ENCODE data around the gene NCOA5. TPM values are rescaled to one million over a fixed set of nuclear protein-coding genes. Genes with fewer than 3 reads are reported as not detected.

NCOA5 gene
- total and polyA plus RNA-seq, 3 donors from 2014 or later, result 55.6 to 66.2 (median 64.0) TPM

DNA sequence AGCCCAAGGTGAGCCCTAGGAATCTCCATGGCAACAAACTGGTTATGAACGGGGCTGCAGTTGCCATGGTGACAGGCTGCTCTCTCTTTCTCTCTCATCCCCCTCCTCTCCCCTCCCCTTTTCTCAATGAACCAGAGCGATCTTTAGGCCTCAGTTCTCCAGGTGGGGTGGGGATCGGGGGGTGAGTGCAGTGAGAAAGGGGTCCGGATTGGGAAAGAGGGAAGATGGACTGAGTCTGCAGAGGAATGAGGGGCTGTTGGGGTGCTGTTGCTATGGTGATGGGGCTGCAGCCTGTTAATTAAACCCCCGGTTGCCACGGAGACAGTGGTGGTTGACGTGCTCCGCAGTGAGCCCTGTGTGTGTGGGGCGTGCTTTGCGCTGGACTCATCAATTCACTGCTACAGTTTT is 64.4 kb downstream of the NCOA5 start:
- intact Hi-C loops (cut with DNase I; ENCODE audit: low total_unique reads), result no loop called here
- DNase-seq, result no peak
- WGBS, 2 donors, result 63 to 75% methylated on average over 10 of the region's 10 CpGs

DNA sequence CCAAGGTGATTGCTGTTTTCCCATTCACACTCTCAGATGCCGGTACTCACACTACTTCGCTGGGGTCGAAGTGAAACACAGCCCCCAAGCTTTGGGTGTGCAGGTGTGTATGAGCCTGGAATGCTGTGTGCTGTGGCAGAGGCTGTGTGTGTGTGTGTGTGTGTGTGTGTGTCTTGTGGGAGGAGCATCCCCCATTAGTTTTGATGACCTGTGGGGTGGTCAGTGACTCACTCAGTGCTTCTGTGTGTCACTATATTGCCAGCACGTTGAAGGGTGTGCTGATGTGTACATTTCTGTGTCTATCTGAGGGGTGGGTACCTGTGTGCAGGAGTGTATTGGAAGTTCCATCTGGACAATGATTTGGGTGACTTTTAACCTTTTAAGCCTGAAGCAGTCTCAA is 65.8 kb downstream of the NCOA5 start:
- no peak for DNase-seq
- no peak overlapping the region for H3K4me3 ChIP-seq
- intact Hi-C loops (cut with DNase I; ENCODE audit: low total_unique reads), result no loop called here
- no peaks in the 10 kb centered on the region for H3K36me3 ChIP-seq (ENCODE audit: low read depth, missing control alignments)
- no peak for TF ChIP-seq POLR2A (IDR thresholded peaks at IDR 0.05)
- TF ChIP-seq, protein P1, sequence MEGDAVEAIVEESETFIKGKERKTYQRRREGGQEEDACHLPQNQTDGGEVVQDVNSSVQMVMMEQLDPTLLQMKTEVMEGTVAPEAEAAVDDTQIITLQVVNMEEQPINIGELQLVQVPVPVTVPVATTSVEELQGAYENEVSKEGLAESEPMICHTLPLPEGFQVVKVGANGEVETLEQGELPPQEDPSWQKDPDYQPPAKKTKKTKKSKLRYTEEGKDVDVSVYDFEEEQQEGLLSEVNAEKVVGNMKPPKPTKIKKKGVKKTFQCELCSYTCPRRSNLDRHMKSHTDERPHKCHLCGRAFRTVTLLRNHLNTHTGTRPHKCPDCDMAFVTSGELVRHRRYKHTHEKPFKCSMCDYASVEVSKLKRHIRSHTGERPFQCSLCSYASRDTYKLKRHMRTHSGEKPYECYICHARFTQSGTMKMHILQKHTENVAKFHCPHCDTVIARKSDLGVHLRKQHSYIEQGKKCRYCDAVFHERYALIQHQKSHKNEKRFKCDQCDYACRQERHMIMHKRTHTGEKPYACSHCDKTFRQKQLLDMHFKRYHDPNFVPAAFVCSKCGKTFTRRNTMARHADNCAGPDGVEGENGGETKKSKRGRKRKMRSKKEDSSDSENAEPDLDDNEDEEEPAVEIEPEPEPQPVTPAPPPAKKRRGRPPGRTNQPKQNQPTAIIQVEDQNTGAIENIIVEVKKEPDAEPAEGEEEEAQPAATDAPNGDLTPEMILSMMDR (IDR thresholded peaks at IDR 0.05), result no peak
- WGBS, 2 donors, result 65 to 71% methylated on average over 4 of the region's 4 CpGs
- no peaks in the 10 kb centered on the region for H3K27me3 ChIP-seq
- no peaks in the 10 kb centered on the region for H3K4me1 ChIP-seq
- no peaks in the 10 kb centered on the region for H3K9me3 ChIP-seq
- H3K27ac ChIP-seq, result no peak overlapping the region

More for the DNA sequence above, 64.4 kb downstream of the NCOA5 start:
- Histone ChIP-seq H3K27ac (no peak overlapping the region), H3K27me3 (no peaks in the 10 kb centered on the region), H3K9me3 (no peaks in the 10 kb centered on the region), H3K36me3 (ENCODE audit: low read depth, missing control alignments) (no peaks in the 10 kb centered on the region), H3K4me3 (no peak overlapping the region), H3K4me1 (no peaks in the 10 kb centered on the region)
- TF ChIP-seq, protein P1 (IDR thresholded peaks at IDR 0.05), result no peak
- no peak for TF ChIP-seq POLR2A (IDR thresholded peaks at IDR 0.05)

DNA sequence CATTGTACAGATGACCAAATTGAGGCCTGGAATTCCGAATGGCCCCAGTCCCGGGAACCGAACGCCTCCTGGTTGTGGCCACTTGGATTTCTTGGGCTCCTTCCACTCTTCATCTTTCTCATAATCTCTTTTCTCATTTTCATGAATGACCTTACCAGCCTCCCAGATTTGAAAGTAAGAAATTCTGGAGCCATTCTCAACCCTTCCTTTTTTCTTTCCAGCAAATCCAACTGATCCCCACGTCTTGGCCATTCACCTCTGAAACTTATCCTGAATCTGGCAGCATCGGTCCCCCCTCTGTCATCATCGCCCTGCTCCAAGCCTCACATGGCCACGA is 66.6 kb downstream of the NCOA5 start:
- no peak overlapping the region for H3K27ac ChIP-seq
- no peak overlapping the region for H3K4me3 ChIP-seq
- H3K4me1 ChIP-seq, result no peaks in the 10 kb centered on the region
- 32 to 36% methylated on average over 8 of the region's 8 CpGs for WGBS, 2 donors
- DNase-seq, result no peak
- H3K36me3 ChIP-seq (ENCODE audit: low read depth, missing control alignments), result no peaks in the 10 kb centered on the region
- no peaks in the 10 kb centered on the region for H3K27me3 ChIP-seq
- no peaks in the 10 kb centered on the region for H3K9me3 ChIP-seq
- intact Hi-C loops (cut with DNase I; ENCODE audit: low total_unique reads), result no loop called here
- no peak for TF ChIP-seq POLR2A (IDR thresholded peaks at IDR 0.05)
- TF ChIP-seq, protein P1 (IDR thresholded peaks at IDR 0.05), result no peak

DNA sequence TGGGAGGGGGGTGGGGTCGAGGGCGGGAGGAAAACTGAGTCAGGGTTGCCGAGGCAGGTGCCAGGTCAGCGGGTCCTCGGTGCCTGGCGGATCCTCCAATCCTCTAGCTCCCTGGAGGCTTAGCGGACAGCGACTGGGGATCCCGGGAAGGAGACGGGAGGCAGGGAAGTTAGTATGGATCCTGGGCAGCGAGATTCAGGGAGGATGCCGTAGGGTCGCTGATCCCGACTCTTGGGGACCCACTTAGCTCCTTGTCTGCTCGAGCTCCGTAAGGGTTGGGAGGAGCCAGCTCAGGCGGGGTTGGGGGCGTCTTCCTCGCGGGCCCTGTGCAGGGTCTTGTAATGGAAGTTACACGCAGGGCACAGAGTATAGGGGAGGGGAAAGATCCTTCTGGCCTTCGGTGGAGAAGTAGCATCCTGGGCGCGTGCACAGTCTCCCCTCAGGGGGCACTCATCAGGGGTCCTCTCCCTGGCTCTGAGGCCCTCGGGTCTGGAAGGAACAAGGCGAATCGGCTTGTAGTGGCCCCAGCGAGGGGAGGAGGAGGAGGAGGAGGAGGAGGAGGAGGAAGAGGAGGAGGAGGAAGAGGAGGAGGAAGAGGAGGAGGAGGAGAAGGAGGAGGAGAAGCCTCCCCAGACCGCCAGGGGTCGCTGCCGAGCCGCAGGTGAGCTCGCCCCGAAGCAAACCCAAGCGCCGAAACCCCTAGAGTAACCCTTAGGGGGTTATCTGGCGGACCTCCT is 67.2 kb downstream of the NCOA5 start:
- TF ChIP-seq, protein P1 (IDR thresholded peaks at IDR 0.05), result peak in 2 of 3 experiments; percentile 60 to 70
- no peak for TF ChIP-seq POLR2A (IDR thresholded peaks at IDR 0.05)
- peak; percentile 70 for DNase-seq
- Histone ChIP-seq H3K4me3 (peak overlapping the region; percentile 59 to 72), H3K27me3 (no peaks in the 10 kb centered on the region), H3K4me1 (no peaks in the 10 kb centered on the region), H3K9me3 (no peaks in the 10 kb centered on the region), H3K36me3 (ENCODE audit: low read depth, missing control alignments) (no peaks in the 10 kb centered on the region), H3K27ac (no peak overlapping the region)
- intact Hi-C loops (cut with DNase I; ENCODE audit: low total_unique reads), result no loop called here
- WGBS, 2 donors, result 1% methylated on average over 29 to 37 of the region's 37 CpGs
